Activated T-cell treated with anti-CD3 and anti-CD28 coated beads, Interleukin-2, amount 50 U/mL, for 1 hour (primary cell): ENCODE results near the gene KDM4E.

ENCODE experiments used
- DNase-seq: peaks from one replicate; pipeline ENCODE4 v3.0.0-alpha.2; 2020

The KDM4E gene

GRCh38 chr11:95054356-95054755 lies 29.3 kb downstream of the KDM4E start:
- DNase-seq: no peak

- no peak for DNase-seq
Measured at GRCh38 chr11:95055283-95055897, 30.3 kb downstream of the KDM4E start.

- no peak for DNase-seq
Measured at GRCh38 chr11:95057959-95058358, 32.9 kb downstream of the KDM4E start.

GRCh38 chr11:95058621-95059020 lies 33.6 kb downstream of the KDM4E start:
- DNase-seq: no peak

- no peak for DNase-seq
Measured at GRCh38 chr11:95059046-95059445, 34.0 kb downstream of the KDM4E start.

- no peak for DNase-seq
Measured at GRCh38 chr11:95065336-95065735, 40.3 kb downstream of the KDM4E start.

- DNase-seq: no peak
Measured at GRCh38 chr11:95066716-95067038, 41.6 kb downstream of the KDM4E start, which contains the start of gene SRSF8. SRSF8 (plus strand) TSS chr11:95066919; CDS start chr11:95067227, 308 bp downstream.

- DNase-seq: peak; percentile 78
Measured at GRCh38 chr11:95067039-95067840, 42.2 kb downstream of the KDM4E start.

- DNase-seq: no peak
Measured at GRCh38 chr11:95067841-95068219, 42.8 kb downstream of the KDM4E start.

- DNase-seq: peak; percentile 50
Measured at GRCh38 chr11:95068549-95068948, 43.5 kb downstream of the KDM4E start.

GRCh38 chr11:95070471-95070870 lies 45.4 kb downstream of the KDM4E start:
- no peak for DNase-seq

GRCh38 chr11:95072948-95073347 lies 47.9 kb downstream of the KDM4E start:
- no peak for DNase-seq

GRCh38 chr11:95074792-95075563 lies 49.9 kb downstream of the KDM4E start:
- no peak for DNase-seq

- no peak for DNase-seq
Measured at GRCh38 chr11:95076416-95076815, 51.4 kb downstream of the KDM4E start.

- DNase-seq: no peak
Measured at GRCh38 chr11:95076981-95077380, 51.9 kb downstream of the KDM4E start.
